ENCODE data around the gene CMTM6.
A peak's percentile ranks its signal among the peaks of the same experiment; 100 is the strongest.
"Not testable (repeated sequence)": the region's sequence is repeated elsewhere in the genome, so short reads cannot be mapped to it uniquely, and the experiment has no call there.

The CMTM6 gene

GRCh38 chr3:32442766-32443165 is 59.9 kb downstream of the CMTM6 start:
- peak; percentile 41 for DNase-seq

- no peak for DNase-seq
Observed at GRCh38 chr3:32440611-32441350, 61.9 kb downstream of the CMTM6 start.

GRCh38 chr3:32439421-32439820 is 63.2 kb downstream of the CMTM6 start:
- not testable (repeated sequence) for DNase-seq

- DNase-seq: no peak
Observed at GRCh38 chr3:32438596-32439344, 63.9 kb downstream of the CMTM6 start.

- DNase-seq: no peak
Observed at GRCh38 chr3:32437896-32438295, 64.8 kb downstream of the CMTM6 start.

- no peak for DNase-seq
Observed at GRCh38 chr3:32436816-32437189, 65.8 kb downstream of the CMTM6 start.

GRCh38 chr3:32435911-32436815 is 66.5 kb downstream of the CMTM6 start:
- DNase-seq: no peak

- DNase-seq: no peak
Observed at GRCh38 chr3:32434206-32434605, 68.4 kb downstream of the CMTM6 start.

GRCh38 chr3:32432711-32433530 is 69.7 kb downstream of the CMTM6 start:
- peak; percentile 8 for DNase-seq

GRCh38 chr3:32432045-32432710 is 70.5 kb downstream of the CMTM6 start:
- no peak for DNase-seq

GRCh38 chr3:32431481-32431880 is 71.2 kb downstream of the CMTM6 start:
- DNase-seq: no peak
